Activated CD8-positive, alpha-beta T cell treated with anti-CD3 and anti-CD28 coated beads for 36 hours (primary cell): Measurements from ENCODE around the gene NTMT2. TPM values are rescaled to one million over a fixed set of nuclear protein-coding genes. Genes with fewer than 3 reads are reported as not detected.
A peak's percentile ranks its signal among the peaks of the same experiment; 100 is the strongest.
"Not testable (repeated sequence)": the region's sequence is repeated elsewhere in the genome, so short reads cannot be mapped to it uniquely, and the experiment has no call there.

Source experiments
- ATAC-seq: fragments of 200-7000 bp; cut with Tn5 transposase; one replicate; pipeline ENCODE4 v1.10.0; 2021; ENCODE audit warnings: mild to moderate bottlenecking, moderate library complexity
- CTCF ChIA-PET: fragments of 350-600 bp; sonication (Branson Sonifier 250); formaldehyde crosslinking; loops from one replicate; lab custom pipeline; 2021; ENCODE audit warnings: antibody characterized with exemption; lab: Charles Lee
- POLR2A ChIA-PET: fragments of 350-600 bp; sonication (Branson Sonifier 250); formaldehyde crosslinking; loops from one replicate; lab custom pipeline; 2021; ENCODE audit warnings: antibody characterized with exemption; lab: Charles Lee
- DNase-seq: peaks from one replicate; pipeline ENCODE4 v3.0.0-alpha.2; 2020
- H3K27ac Mint-ChIP-seq: one replicate; pipeline ENCODE4 v1.8.0; 2021; ENCODE audit warnings: mild to moderate bottlenecking, mixed read lengths
- H3K27me3 Mint-ChIP-seq: one replicate; pipeline ENCODE4 v1.8.0; 2021; ENCODE audit warnings: mixed read lengths
- H3K36me3 Mint-ChIP-seq: one replicate; pipeline ENCODE4 v1.8.0; 2021; ENCODE audit warnings: low read depth, mixed read lengths
- H3K4me1 Mint-ChIP-seq: one replicate; pipeline ENCODE4 v1.8.0; 2021; ENCODE audit warnings: low read depth, mixed read lengths
- H3K4me3 Mint-ChIP-seq: one replicate; pipeline ENCODE4 v1.8.0; 2021; ENCODE audit warnings: mild to moderate bottlenecking, moderate library complexity, mixed read lengths
- H3K9me3 Mint-ChIP-seq: one replicate; pipeline ENCODE4 v1.8.0; 2021; ENCODE audit warnings: mixed read lengths
- intact Hi-C: fragments of 100-400 bp; cut with micrococcal nuclease; formaldehyde crosslinking; loops from one replicate; pipeline ENCODE4 v1.10.0; 2022
- total RNA-seq, 2 experiments: library from RNA; stranded (reverse); gene quantifications; one replicate each; pipeline ENCODE4 v1.2.3, GENCODE V29; 2021
- TF ChIP-seq, protein P1 (sequence below): fragments of 200-600 bp; IDR thresholded peaks from one replicate; pipeline ENCODE4 v1.8.0; 2022; ENCODE audit warnings: antibody characterized with exemption, mild to moderate bottlenecking

NTMT2 gene
- total RNA-seq, 2 experiments from 2014 or later: not detected

DNA sequence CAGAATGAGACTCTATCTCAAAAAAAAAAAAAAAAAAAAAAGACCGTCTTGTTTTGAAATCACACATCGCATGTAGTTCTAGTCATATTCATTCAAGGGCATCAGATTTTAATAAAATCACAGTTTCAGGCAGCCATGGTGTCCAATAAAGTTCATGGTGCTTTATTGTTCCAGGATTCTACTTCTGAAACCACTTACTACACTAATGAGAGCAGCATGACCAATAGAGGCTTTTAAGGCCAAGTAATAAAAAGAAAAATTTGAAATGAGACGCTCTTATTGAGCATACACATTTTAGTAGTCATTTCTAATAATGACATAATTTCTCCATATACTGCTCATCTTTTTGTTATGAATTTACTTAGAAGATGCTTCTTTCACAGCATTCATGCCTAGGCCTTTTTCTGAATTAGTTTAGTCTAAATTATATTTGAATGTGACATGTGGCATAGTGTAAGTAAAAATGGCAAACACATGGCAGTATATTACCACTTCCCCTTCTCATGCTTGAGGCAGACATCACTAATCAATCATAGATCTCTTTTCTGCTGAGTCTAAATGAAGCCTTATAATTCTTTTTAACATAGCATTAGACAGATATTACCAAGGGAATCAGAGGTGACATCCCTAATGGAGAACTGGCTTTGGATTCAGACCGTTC lies 18.5 kb downstream of the NTMT2 start:
- H3K9me3 Mint-ChIP-seq: no peaks in the 10 kb centered on the region
- H3K27ac Mint-ChIP-seq: no peak overlapping the region
- H3K27me3 Mint-ChIP-seq: no peaks in the 10 kb centered on the region
- TF ChIP-seq, protein P1, sequence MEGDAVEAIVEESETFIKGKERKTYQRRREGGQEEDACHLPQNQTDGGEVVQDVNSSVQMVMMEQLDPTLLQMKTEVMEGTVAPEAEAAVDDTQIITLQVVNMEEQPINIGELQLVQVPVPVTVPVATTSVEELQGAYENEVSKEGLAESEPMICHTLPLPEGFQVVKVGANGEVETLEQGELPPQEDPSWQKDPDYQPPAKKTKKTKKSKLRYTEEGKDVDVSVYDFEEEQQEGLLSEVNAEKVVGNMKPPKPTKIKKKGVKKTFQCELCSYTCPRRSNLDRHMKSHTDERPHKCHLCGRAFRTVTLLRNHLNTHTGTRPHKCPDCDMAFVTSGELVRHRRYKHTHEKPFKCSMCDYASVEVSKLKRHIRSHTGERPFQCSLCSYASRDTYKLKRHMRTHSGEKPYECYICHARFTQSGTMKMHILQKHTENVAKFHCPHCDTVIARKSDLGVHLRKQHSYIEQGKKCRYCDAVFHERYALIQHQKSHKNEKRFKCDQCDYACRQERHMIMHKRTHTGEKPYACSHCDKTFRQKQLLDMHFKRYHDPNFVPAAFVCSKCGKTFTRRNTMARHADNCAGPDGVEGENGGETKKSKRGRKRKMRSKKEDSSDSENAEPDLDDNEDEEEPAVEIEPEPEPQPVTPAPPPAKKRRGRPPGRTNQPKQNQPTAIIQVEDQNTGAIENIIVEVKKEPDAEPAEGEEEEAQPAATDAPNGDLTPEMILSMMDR: no peak
- intact Hi-C loops: no loop called here
- POLR2A ChIA-PET: no interaction called here
- CTCF ChIA-PET: no interaction called here
- H3K36me3 Mint-ChIP-seq: no peaks in the 10 kb centered on the region
- ATAC-seq: no peak
- no peak overlapping the region for H3K4me3 Mint-ChIP-seq
- H3K4me1 Mint-ChIP-seq: peaks cover 5% of the 10 kb centered on the region
- DNase-seq: no peak

DNA sequence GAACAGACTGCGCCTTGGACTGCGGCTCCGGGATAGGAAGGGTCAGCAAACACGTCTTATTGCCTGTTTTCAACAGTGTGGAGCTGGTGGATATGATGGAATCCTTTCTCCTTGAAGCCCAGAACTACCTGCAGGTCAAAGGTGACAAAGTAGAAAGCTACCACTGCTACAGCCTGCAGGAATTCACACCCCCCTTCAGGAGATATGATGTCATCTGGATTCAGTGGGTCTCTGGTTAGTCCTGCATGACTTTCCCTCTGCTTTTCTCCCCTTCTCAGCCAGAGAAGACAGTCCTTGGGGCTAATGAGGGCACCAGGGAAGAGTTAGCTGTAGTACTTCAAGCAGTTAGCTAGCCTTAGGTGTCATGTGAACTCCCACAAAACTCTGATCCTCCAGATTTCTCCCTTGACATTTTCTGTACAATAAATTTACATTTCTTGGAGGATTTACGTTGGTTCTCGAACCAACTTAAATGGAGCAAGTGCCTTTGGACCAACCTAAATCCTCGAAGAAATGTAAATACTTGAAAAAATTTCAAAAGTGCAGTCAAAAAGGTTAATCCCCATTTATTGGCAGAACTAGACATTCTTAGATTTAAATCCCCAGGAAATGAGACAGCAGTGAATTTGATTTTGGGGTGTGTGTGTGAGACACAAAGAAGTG lies 20.9 kb downstream of the NTMT2 start:
- Mint-ChIP-seq H3K4me3 (no peak overlapping the region), H3K27me3 (no peaks in the 10 kb centered on the region), H3K36me3 (no peaks in the 10 kb centered on the region), H3K9me3 (peaks cover 6% of the 10 kb centered on the region), H3K27ac (no peak overlapping the region), H3K4me1 (peaks cover 5% of the 10 kb centered on the region)
- CTCF ChIA-PET: no interaction called here
- TF ChIP-seq, protein P1: no peak
- POLR2A ChIA-PET: no interaction called here
- ATAC-seq (no peak), DNase-seq (no peak)
- intact Hi-C loops: no loop called here

DNA sequence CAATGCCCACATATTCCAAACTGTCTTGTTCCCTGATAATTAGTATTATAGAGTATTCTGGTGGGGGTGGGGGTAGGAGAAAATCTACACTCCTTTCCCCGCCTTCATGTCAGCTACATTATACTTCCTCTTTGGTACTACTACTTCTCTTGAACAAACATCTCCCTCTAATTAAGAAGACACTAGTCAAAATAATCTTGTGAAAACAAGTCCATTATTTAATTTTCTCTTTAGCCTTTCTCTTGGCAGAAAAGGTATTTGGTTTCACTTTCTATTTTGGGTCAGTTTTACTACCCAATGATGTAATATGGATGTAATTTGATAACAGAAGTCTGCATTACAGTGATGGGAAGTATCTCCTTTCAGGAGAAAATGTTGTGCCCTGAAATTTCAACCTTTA lies 22.5 kb downstream of the NTMT2 start:
- Mint-ChIP-seq H3K36me3 (no peaks in the 10 kb centered on the region), H3K4me1 (peaks cover 5% of the 10 kb centered on the region), H3K4me3 (peak overlapping the region; percentile 10), H3K27me3 (peaks cover 4% of the 10 kb centered on the region), H3K9me3 (peaks cover 10% of the 10 kb centered on the region), H3K27ac (peak overlapping the region; percentile 50)
- ChIA-PET POLR2A (interaction anchor here (1.0 kb wide), 1 partner anchor 23 kb away, joined by 3 read pairs; no protein-coding TSS in a partner anchor), CTCF (interaction anchor here (1.4 kb wide), 1 partner anchor 18 kb away, joined by 3 read pairs; no protein-coding TSS in a partner anchor)
- TF ChIP-seq, protein P1: no peak
- intact Hi-C loops: no loop called here
- ATAC-seq: no peak
- DNase-seq: no peak

DNA sequence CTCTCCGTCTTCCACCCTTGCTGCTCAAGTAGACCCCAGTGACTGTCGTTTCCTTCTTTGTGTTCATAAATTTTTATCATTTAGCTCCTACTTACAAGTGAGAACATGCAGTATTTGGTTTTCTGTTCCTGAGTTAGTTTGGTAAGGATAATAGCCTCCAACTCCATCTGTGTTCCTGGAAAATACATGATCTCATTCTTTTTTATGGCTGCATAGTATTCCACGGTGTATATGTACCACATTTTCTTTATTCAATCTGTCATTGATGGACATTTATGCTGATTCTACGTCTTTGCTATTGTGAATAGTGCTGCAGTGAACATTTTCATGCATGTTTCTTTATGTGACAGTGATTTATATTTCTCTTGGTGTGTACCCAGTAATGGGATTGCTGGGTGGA lies 24.8 kb downstream of the NTMT2 start:
- H3K27me3 Mint-ChIP-seq, DNase-seq, H3K36me3 Mint-ChIP-seq, H3K4me3 Mint-ChIP-seq, H3K9me3 Mint-ChIP-seq, H3K4me1 Mint-ChIP-seq, intact Hi-C loops, POLR2A ChIA-PET, CTCF ChIA-PET, H3K27ac Mint-ChIP-seq, ATAC-seq: not testable (repeated sequence)

DNA sequence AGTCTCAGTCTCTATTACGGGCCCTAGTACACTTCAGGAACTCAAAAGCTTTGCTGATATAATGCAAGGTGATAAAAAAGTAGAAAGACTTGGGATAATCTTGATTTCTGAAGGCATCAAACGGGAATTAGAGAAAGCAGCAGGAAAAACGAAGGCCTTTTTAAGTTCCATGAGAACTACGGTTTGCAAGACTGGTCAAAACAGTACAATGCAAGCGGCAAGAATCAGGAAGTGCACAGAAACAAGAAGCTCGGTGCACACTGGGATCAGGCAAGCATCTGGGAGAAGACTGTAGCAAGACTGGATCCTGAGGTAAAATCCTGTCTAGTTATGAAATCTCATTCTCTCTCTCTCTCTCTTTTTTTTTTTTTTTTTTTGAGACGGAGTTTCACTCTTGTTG lies 28.6 kb downstream of the NTMT2 start:
- no peak for ATAC-seq
- intact Hi-C loops: no loop called here
- Mint-ChIP-seq H3K27ac (no peak overlapping the region), H3K9me3 (peaks cover 10% of the 10 kb centered on the region), H3K36me3 (no peaks in the 10 kb centered on the region), H3K27me3 (peaks cover 4% of the 10 kb centered on the region), H3K4me1 (no peaks in the 10 kb centered on the region), H3K4me3 (no peak overlapping the region)
- ChIA-PET CTCF (no interaction called here), POLR2A (no interaction called here)
- TF ChIP-seq, protein P1: no peak
- no peak for DNase-seq
